GM21515 (cell line): ENCODE results near the gene TM4SF4.

Experiments used
- ATAC-seq: cut with Tn5 transposase; IDR thresholded peaks from one replicate; pipeline ENCODE4 v1.9.1; 2021; ENCODE audit not compliant: unreplicated experiment

The TM4SF4 gene

GRCh38 chr3:149545049-149545448 lies 70.6 kb downstream of the TM4SF4 start:
- ATAC-seq = no peak

GRCh38 chr3:149547413-149547812 lies 72.9 kb downstream of the TM4SF4 start:
- ATAC-seq = no peak

DNA sequence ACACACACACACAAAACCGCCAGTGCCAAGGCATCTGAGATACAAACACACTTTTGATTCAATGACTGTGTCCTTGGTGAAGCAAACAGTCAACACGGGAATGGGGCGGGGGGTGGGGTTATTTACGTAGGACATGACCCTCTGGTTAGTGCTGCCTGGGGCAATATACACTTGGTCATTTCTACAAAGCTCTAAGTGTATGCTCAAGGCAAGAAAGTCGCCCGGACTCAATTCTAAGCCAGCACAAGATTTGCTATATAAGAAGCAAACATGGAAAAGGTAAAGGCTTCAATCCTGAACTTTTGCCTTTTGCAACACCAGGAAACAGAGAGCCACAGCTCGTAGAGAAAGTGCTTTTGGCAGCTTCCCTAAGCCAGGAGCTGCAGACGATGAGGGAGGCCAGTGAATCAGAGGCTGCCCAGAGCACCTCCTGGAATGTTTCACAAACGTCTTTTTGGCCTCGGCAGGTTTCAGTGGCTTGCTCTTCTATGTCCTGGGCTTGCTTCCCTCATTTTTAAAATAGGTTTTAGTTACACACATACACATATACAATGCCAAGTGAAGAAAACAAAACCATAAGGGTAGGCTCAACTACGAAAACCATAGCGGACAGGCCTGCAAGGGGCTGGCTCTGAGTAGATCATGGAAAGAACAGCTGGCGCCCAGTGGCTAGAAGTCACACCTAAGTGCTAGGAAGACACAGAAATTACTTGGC lies 73.6 kb downstream of the TM4SF4 start:
- ATAC-seq = no peak

GRCh38 chr3:149548669-149549065 lies 74.2 kb downstream of the TM4SF4 start:
- ATAC-seq = no peak

- ATAC-seq = no peak
Measured at GRCh38 chr3:149551500-149551899, 77.0 kb downstream of the TM4SF4 start.

- no peak for ATAC-seq
Measured at GRCh38 chr3:149552700-149553099, 78.2 kb downstream of the TM4SF4 start.
